HL-60 (cell line): ENCODE data around the gene ARHGAP45.
"Not testable (repeated sequence)": the region's sequence is repeated elsewhere in the genome, so short reads cannot be mapped to it uniquely, and the experiment has no call there.

Experiments used
- POLR2AphosphoS5 ChIP-seq: IDR thresholded peaks from 2 replicates; pipeline ENCODE4 v1.6.1; 2012; ENCODE audit warnings: low read depth
- TF ChIP-seq, protein P1 (sequence below): IDR thresholded peaks from one replicate; pipeline ENCODE4 v1.5.1; 2011; ENCODE audit warnings: low read length, control low read depth, inconsistent platforms; ENCODE audit not compliant: insufficient read depth

DNA sequence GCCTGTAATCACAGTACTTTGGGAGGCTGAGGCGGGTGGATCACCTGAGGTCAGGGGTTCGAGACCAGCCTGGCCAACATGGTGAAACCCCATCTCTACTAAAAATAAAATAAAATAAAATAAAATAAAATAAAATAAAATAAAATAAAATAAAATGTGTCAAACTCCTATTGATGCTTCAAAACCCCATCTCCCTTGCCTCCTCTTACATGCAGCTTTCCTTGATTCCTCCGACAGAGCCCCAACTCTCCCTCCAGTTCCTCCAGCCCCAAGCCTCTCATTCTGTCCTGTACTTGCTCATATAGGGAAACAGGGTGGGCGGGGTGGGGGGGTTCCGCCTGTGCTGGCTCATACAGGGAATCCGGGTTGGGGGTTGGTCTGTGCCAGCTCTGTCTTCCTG, 41.9 kb upstream of the ARHGAP45 start:
- TF ChIP-seq, protein P1, sequence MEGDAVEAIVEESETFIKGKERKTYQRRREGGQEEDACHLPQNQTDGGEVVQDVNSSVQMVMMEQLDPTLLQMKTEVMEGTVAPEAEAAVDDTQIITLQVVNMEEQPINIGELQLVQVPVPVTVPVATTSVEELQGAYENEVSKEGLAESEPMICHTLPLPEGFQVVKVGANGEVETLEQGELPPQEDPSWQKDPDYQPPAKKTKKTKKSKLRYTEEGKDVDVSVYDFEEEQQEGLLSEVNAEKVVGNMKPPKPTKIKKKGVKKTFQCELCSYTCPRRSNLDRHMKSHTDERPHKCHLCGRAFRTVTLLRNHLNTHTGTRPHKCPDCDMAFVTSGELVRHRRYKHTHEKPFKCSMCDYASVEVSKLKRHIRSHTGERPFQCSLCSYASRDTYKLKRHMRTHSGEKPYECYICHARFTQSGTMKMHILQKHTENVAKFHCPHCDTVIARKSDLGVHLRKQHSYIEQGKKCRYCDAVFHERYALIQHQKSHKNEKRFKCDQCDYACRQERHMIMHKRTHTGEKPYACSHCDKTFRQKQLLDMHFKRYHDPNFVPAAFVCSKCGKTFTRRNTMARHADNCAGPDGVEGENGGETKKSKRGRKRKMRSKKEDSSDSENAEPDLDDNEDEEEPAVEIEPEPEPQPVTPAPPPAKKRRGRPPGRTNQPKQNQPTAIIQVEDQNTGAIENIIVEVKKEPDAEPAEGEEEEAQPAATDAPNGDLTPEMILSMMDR: not testable (repeated sequence)
- TF ChIP-seq POLR2AphosphoS5: not testable (repeated sequence)
